Peyer's patch (tissue), 4 donors: Measurements from ENCODE around the gene MAEL. TPM values are rescaled to one million over a fixed set of nuclear protein-coding genes. Genes with fewer than 3 reads are reported as not detected.
"Not testable (repeated sequence)": the region's sequence is repeated elsewhere in the genome, so short reads cannot be mapped to it uniquely, and the experiment has no call there.

Experiments used
- DNase-seq, 3 donors: peaks; one replicate each; pipeline ENCODE4 v3.0.0-alpha.2; 2017 to 2019
- H3K27ac ChIP-seq, 4 donors: fragments of 200-600 bp; sonication (generic); one replicate each; pipeline ENCODE4 v1.5.1; 2016 to 2019
- H3K27me3 ChIP-seq, 2 donors: fragments of 200-600 bp; sonication (generic); one replicate each; pipeline ENCODE4 v1.5.1; 2019
- H3K36me3 ChIP-seq, 3 donors: fragments of 200-600 bp; sonication (generic); one replicate each; pipeline ENCODE4 v1.5.1; 2016 to 2019
- H3K4me1 ChIP-seq, 4 donors: fragments of 200-600 bp; sonication (generic); one replicate each; pipeline ENCODE4 v1.5.1; 2016 to 2019
- H3K4me3 ChIP-seq, 4 donors: fragments of 200-600 bp; sonication (generic); 1 replicate in 3 of 4; 2 replicates in 1 of 4; pipeline ENCODE4 v1.5.1; 2016 to 2019; ENCODE audit warnings: mild to moderate bottlenecking in 1 of 4
- H3K9me3 ChIP-seq, 4 donors: fragments of 200-600 bp; sonication (generic); one replicate each; pipeline ENCODE4 v1.5.1; 2016 to 2019; ENCODE audit warnings: mild to moderate bottlenecking in 1 of 4
- CTCF ChIP-seq, 6 experiments: fragments of 450-650 bp in 4 of 6; fragments of 200-600 bp in 2 of 6; sonication (generic) in 1 of 6; IDR thresholded peaks; one replicate each; pipeline ENCODE4 v1.5.1; 2017 to 2019; ENCODE audit warnings: antibody characterized with exemption in 6 of 6, mild to moderate bottlenecking in 3 of 6, moderate library complexity in 1 of 6
- POLR2A ChIP-seq, 2 donors: fragments of 450-650 bp; IDR thresholded peaks; one replicate each; pipeline ENCODE4 v1.5.1; 2017; ENCODE audit warnings: antibody characterized with exemption in 2 of 2, mild to moderate bottlenecking in 2 of 2, moderate library complexity in 2 of 2
- total RNA-seq, 4 donors: library from RNA; depleted of rRNA; stranded (reverse); fragments of >200 nt; gene quantifications; one replicate each; pipeline ENCODE4 v1.1.0, GENCODE V29; 2016

The MAEL gene
- total RNA-seq, 4 donors from 2014 or later, result not detected

- TF ChIP-seq CTCF (IDR thresholded peaks at IDR 0.05), result no peak
- no peak for TF ChIP-seq POLR2A (IDR thresholded peaks at IDR 0.05)
- Histone ChIP-seq H3K27ac (no peak overlapping the region), H3K4me1 (no peaks in the 10 kb centered on the region), H3K27me3 (no peaks in the 10 kb centered on the region), H3K4me3 (no peak overlapping the region), H3K36me3 (no peaks in the 10 kb centered on the region), H3K9me3 (no peaks in the 10 kb centered on the region)
- DNase-seq, result no peak
Measured at GRCh38 chr1:167016100-167016750, 27.1 kb downstream of the MAEL start.

- DNase-seq, result no peak
- Histone ChIP-seq H3K27ac (no peak overlapping the region), H3K9me3 (no peaks in the 10 kb centered on the region), H3K4me1 (no peaks in the 10 kb centered on the region), H3K36me3 (no peaks in the 10 kb centered on the region), H3K27me3 (no peaks in the 10 kb centered on the region), H3K4me3 (no peak overlapping the region)
- no peak for TF ChIP-seq POLR2A (IDR thresholded peaks at IDR 0.05)
- TF ChIP-seq CTCF (IDR thresholded peaks at IDR 0.05), result no peak
Measured at GRCh38 chr1:167022384-167022783, 33.3 kb downstream of the MAEL start.

GRCh38 chr1:167029553-167029952 is 40.5 kb downstream of the MAEL start:
- H3K4me3 ChIP-seq, H3K27ac ChIP-seq, H3K27me3 ChIP-seq, H3K36me3 ChIP-seq, DNase-seq, H3K9me3 ChIP-seq, H3K4me1 ChIP-seq: not testable (repeated sequence)

- Histone ChIP-seq H3K27ac (no peak overlapping the region), H3K36me3 (no peaks in the 10 kb centered on the region), H3K4me3 (no peak overlapping the region), H3K27me3 (no peaks in the 10 kb centered on the region), H3K4me1 (no peaks in the 10 kb centered on the region), H3K9me3 (no peaks in the 10 kb centered on the region)
- no peak for TF ChIP-seq POLR2A (IDR thresholded peaks at IDR 0.05)
- TF ChIP-seq CTCF (IDR thresholded peaks at IDR 0.05), result no peak
- DNase-seq, result no peak
Measured at GRCh38 chr1:167033646-167034045, 44.6 kb downstream of the MAEL start.

- peaks cover 0 to 5% (median 0%) of the 10 kb centered on the region in 4 donors for H3K4me1 ChIP-seq
- no peaks in the 10 kb centered on the region for H3K36me3 ChIP-seq
- no peaks in the 10 kb centered on the region for H3K27me3 ChIP-seq
- H3K4me3 ChIP-seq, result peak overlapping the region; percentile 22 to 48 (median 41)
- TF ChIP-seq POLR2A (IDR thresholded peaks at IDR 0.05), result no peak
- TF ChIP-seq CTCF (IDR thresholded peaks at IDR 0.05), result no peak
- DNase-seq, result peak; percentile 81 to 91 (median 81)
- peak overlapping the region in 3 of 4 donors; percentile 32 to 50 (median 35) for H3K27ac ChIP-seq
- H3K9me3 ChIP-seq, result no peaks in the 10 kb centered on the region
Measured at GRCh38 chr1:167043752-167044488, 54.8 kb downstream of the MAEL start.

GRCh38 chr1:167051907-167052306 is 62.8 kb downstream of the MAEL start:
- no peaks in the 10 kb centered on the region for H3K27me3 ChIP-seq
- no peak overlapping the region for H3K4me3 ChIP-seq
- DNase-seq, result no peak
- H3K4me1 ChIP-seq, result no peaks in the 10 kb centered on the region
- H3K27ac ChIP-seq, result no peak overlapping the region
- no peak for TF ChIP-seq POLR2A (IDR thresholded peaks at IDR 0.05)
- TF ChIP-seq CTCF (IDR thresholded peaks at IDR 0.05), result no peak
- H3K36me3 ChIP-seq, result peaks cover 0 to 48% (median 0%) of the 10 kb centered on the region in 3 donors
- no peaks in the 10 kb centered on the region for H3K9me3 ChIP-seq
